Measurements from ENCODE around the gene RASEF. TPM values are rescaled to one million over a fixed set of nuclear protein-coding genes. Genes with fewer than 3 reads are reported as not detected.

Gene RASEF
- polyA plus RNA-seq, 6 donors from 2014 or later: not detected

- H3K27ac Mint-ChIP-seq: no peak overlapping the region
- no peak for ATAC-seq (ENCODE audit: low read depth in 2 of 2)
- H3K4me1 Mint-ChIP-seq: peaks cover 0 to 8% (median 0%) of the 10 kb centered on the region in 3 donors
- H3K36me3 Mint-ChIP-seq: no peaks in the 10 kb centered on the region
- peaks cover 0 to 12% (median 3%) of the 10 kb centered on the region in 7 donors for H3K9me3 Mint-ChIP-seq
- H3K4me3 Mint-ChIP-seq: no peak overlapping the region
- DNase-seq: no peak
- H3K27me3 Mint-ChIP-seq: peaks cover 0 to 9% (median 0%) of the 10 kb centered on the region in 3 donors
Observed at GRCh38 chr9:83041771-83042170, 21.2 kb downstream of the RASEF start.

DNA sequence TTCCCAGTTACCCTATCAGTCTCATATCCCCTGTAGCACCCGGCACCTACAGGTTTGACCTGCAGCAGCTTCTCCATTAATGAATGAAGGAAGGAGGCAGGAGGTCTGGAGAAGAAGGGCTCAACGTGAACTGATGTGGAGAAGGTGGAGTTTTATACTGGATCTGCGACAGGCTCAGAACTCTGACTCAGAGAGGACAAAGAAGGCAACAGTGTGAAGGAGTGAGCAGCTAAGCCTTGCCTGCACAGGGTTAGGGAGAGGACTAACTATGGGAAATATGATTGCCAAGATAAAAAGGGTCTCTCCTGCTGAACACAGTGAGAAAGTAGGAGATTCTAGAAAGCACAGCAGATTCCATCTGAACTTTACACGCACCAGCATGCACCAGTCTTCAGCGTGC lies 23.6 kb downstream of the RASEF start:
- no peaks in the 10 kb centered on the region for H3K27me3 Mint-ChIP-seq
- no peaks in the 10 kb centered on the region for H3K36me3 Mint-ChIP-seq
- peaks cover 0 to 8% (median 0%) of the 10 kb centered on the region in 3 donors for H3K4me1 Mint-ChIP-seq
- ATAC-seq (ENCODE audit: low read depth in 2 of 2) (no peak), DNase-seq (no peak)
- peaks cover 0 to 12% (median 3%) of the 10 kb centered on the region in 7 donors for H3K9me3 Mint-ChIP-seq
- peak overlapping the region in 1 of 6 donors; percentile 66 for H3K27ac Mint-ChIP-seq
- H3K4me3 Mint-ChIP-seq: no peak overlapping the region

DNA sequence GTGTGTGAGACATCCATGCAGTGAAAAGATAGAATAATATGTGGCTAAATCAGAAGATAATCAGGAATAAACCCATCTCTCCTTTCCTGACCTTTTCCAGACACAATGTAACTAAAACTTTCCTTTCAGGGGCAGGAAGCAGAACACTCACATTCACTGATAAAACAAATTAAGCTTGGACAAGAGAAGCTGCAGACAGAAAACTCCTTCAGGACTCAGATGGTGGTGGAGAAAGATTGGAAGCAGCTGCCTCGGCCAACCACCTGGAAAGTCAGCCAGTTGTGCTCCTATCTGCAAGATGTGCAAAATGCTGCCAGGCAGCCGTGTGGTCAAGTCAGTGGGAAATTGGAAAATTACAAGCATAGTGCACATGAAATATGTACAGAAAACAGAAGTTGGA lies 26.9 kb downstream of the RASEF start:
- Mint-ChIP-seq H3K36me3 (no peaks in the 10 kb centered on the region), H3K27me3 (no peaks in the 10 kb centered on the region), H3K4me1 (no peaks in the 10 kb centered on the region), H3K4me3 (no peak overlapping the region), H3K9me3 (peaks cover 0 to 12% (median 3%) of the 10 kb centered on the region in 7 donors), H3K27ac (no peak overlapping the region)
- no peak for DNase-seq
- ATAC-seq (ENCODE audit: low read depth in 2 of 2): no peak

- no peaks in the 10 kb centered on the region for H3K27me3 Mint-ChIP-seq
- no peak overlapping the region for H3K27ac Mint-ChIP-seq
- no peak for DNase-seq
- H3K4me1 Mint-ChIP-seq: no peaks in the 10 kb centered on the region
- ATAC-seq (ENCODE audit: low read depth in 2 of 2): no peak
- H3K4me3 Mint-ChIP-seq: no peak overlapping the region
- H3K9me3 Mint-ChIP-seq: peaks cover 0 to 12% (median 3%) of the 10 kb centered on the region in 7 donors
- H3K36me3 Mint-ChIP-seq: no peaks in the 10 kb centered on the region
Observed at GRCh38 chr9:83035143-83035542, 27.8 kb downstream of the RASEF start.

DNA sequence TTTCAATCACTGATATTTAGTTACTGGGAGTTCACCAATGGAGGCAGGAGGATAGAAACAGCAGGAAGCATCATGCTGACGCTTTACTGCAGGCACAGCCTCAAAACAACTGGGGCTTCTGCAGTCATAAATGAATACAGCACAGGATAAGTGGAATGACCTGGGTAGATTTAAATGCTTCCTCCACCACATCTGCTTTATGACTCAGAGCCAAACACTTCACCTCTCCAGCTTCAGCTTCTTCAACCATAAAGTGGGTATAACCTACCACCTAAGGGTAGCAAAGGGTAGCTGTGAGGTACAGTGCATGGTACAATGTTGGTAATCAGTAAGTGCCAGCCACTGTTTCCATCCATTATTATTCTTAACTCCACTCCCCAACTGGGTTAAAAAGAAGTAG lies 28.4 kb downstream of the RASEF start:
- Mint-ChIP-seq H3K27ac (no peak overlapping the region), H3K9me3 (peaks cover 0 to 7% (median 2%) of the 10 kb centered on the region in 7 donors), H3K27me3 (no peaks in the 10 kb centered on the region), H3K36me3 (no peaks in the 10 kb centered on the region), H3K4me1 (no peaks in the 10 kb centered on the region), H3K4me3 (no peak overlapping the region)
- DNase-seq (no peak), ATAC-seq (ENCODE audit: low read depth in 2 of 2) (no peak)

- no peak for ATAC-seq (ENCODE audit: low read depth in 2 of 2)
- peaks cover 0 to 4% (median 2%) of the 10 kb centered on the region in 7 donors for H3K9me3 Mint-ChIP-seq
- H3K27me3 Mint-ChIP-seq: no peaks in the 10 kb centered on the region
- H3K36me3 Mint-ChIP-seq: no peaks in the 10 kb centered on the region
- H3K4me3 Mint-ChIP-seq: no peak overlapping the region
- H3K27ac Mint-ChIP-seq: no peak overlapping the region
- no peaks in the 10 kb centered on the region for H3K4me1 Mint-ChIP-seq
- no peak for DNase-seq
Observed at GRCh38 chr9:83034026-83034425, 28.9 kb downstream of the RASEF start.

GRCh38 chr9:83032065-83032625 lies 30.8 kb downstream of the RASEF start:
- DNase-seq (no peak), ATAC-seq (ENCODE audit: low read depth in 2 of 2) (no peak)
- Mint-ChIP-seq H3K4me3 (no peak overlapping the region), H3K4me1 (no peaks in the 10 kb centered on the region), H3K36me3 (no peaks in the 10 kb centered on the region), H3K27ac (no peak overlapping the region), H3K9me3 (peaks cover 0 to 3% (median 2%) of the 10 kb centered on the region in 7 donors), H3K27me3 (no peaks in the 10 kb centered on the region)

DNA sequence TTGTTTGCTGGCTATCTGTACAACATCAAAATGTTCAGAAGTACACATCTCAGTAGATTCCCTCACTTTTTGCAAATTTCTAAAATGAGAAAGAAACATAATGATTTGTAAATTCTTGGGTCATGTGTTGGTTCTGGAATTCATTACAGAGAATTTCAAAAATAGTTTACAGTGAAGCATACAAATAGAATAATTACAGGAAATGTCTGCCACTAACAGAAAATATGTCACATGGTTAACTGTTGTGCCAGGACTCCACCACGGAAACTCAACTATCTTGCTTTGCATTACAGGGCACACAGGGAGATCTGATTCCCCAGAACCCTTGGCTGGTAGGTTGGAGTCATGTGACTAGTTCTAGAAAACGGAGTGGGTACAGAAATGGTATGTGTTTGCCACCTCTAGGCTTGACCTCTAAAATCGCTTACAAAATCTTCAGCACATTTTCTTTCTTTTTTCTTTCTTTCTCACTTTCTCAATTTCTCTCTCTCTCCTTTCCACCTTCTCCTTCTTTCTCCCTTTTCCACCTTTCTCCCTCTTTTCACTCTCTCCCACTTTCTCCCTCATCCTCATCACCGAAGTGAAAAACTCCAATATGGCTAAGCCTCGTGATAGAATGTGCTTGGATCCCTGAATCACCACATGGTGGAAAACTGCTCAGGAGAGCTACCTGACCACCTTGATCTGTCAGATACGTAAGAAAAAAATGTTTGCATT lies 32.4 kb downstream of the RASEF start:
- Mint-ChIP-seq H3K27me3 (no peaks in the 10 kb centered on the region), H3K27ac (no peak overlapping the region), H3K36me3 (no peaks in the 10 kb centered on the region), H3K4me1 (no peaks in the 10 kb centered on the region), H3K4me3 (no peak overlapping the region), H3K9me3 (peaks cover 0 to 3% (median 2%) of the 10 kb centered on the region in 7 donors)
- ATAC-seq (ENCODE audit: low read depth in 2 of 2) (no peak), DNase-seq (no peak)

- Mint-ChIP-seq H3K36me3 (no peaks in the 10 kb centered on the region), H3K9me3 (peaks cover 0 to 3% (median 2%) of the 10 kb centered on the region in 7 donors), H3K27me3 (no peaks in the 10 kb centered on the region), H3K4me1 (no peaks in the 10 kb centered on the region), H3K27ac (no peak overlapping the region), H3K4me3 (no peak overlapping the region)
- ATAC-seq (ENCODE audit: low read depth in 2 of 2) (no peak), DNase-seq (no peak)
Observed at GRCh38 chr9:83029531-83030137, 33.3 kb downstream of the RASEF start.

GRCh38 chr9:83027153-83027891 lies 35.6 kb downstream of the RASEF start:
- Mint-ChIP-seq H3K27ac (no peak overlapping the region), H3K9me3 (peaks cover 0 to 3% (median 0%) of the 10 kb centered on the region in 7 donors)

GRCh38 chr9:83024506-83025125 lies 38.3 kb downstream of the RASEF start:
- Mint-ChIP-seq H3K4me3 (no peak overlapping the region), H3K36me3 (no peaks in the 10 kb centered on the region), H3K27ac (no peak overlapping the region), H3K9me3 (no peaks in the 10 kb centered on the region), H3K27me3 (no peaks in the 10 kb centered on the region), H3K4me1 (no peaks in the 10 kb centered on the region)
- ATAC-seq (ENCODE audit: low read depth in 2 of 2) (no peak), DNase-seq (no peak)

More at GRCh38 chr9:83027153-83027891, 35.6 kb downstream of the RASEF start:
- ATAC-seq (ENCODE audit: low read depth in 2 of 2): no peak
- Mint-ChIP-seq H3K36me3 (no peaks in the 10 kb centered on the region), H3K4me1 (no peaks in the 10 kb centered on the region), H3K4me3 (no peak overlapping the region), H3K27me3 (no peaks in the 10 kb centered on the region)
- no peak for DNase-seq

GRCh38 chr9:83023151-83023550 lies 39.8 kb downstream of the RASEF start:
- H3K4me3 Mint-ChIP-seq: no peak overlapping the region
- ATAC-seq (ENCODE audit: low read depth in 2 of 2): no peak
- no peaks in the 10 kb centered on the region for H3K27me3 Mint-ChIP-seq

GRCh38 chr9:83020864-83021263 lies 42.1 kb downstream of the RASEF start:
- no peak overlapping the region for H3K27ac Mint-ChIP-seq
- no peaks in the 10 kb centered on the region for H3K27me3 Mint-ChIP-seq
- ATAC-seq (ENCODE audit: low read depth in 2 of 2) (no peak), DNase-seq (no peak)
- no peaks in the 10 kb centered on the region for H3K36me3 Mint-ChIP-seq
- H3K9me3 Mint-ChIP-seq: peaks cover 0 to 10% (median 0%) of the 10 kb centered on the region in 7 donors
- H3K4me3 Mint-ChIP-seq: no peak overlapping the region
- H3K4me1 Mint-ChIP-seq: no peaks in the 10 kb centered on the region

More at GRCh38 chr9:83023151-83023550, 39.8 kb downstream of the RASEF start:
- Mint-ChIP-seq H3K9me3 (no peaks in the 10 kb centered on the region), H3K36me3 (no peaks in the 10 kb centered on the region), H3K27ac (no peak overlapping the region), H3K4me1 (no peaks in the 10 kb centered on the region)
- DNase-seq: no peak
